HCT116 (cell line): ENCODE measurements around the gene ACOX3.

ENCODE experiments used
- CEBPB ChIP-seq: IDR thresholded peaks from 2 replicates; pipeline ENCODE4 v1.6.1; 2012; ENCODE audit warnings: low read depth
- CTCF ChIP-seq, 3 experiments: fragments of 200-600 bp in 1 of 3; sonication (generic) in 1 of 3; IDR thresholded peaks in 2 of 3; conservative IDR thresholded peaks in 1 of 3; 2 replicates each; pipeline ENCODE4 v1.5.1; 2012 to 2017; ENCODE audit warnings: low read depth in 2 of 3, low read length in 2 of 3, antibody characterized with exemption in 1 of 3, borderline replicate concordance in 1 of 3, control low read depth in 1 of 3, mild to moderate bottlenecking in 1 of 3, mixed read lengths in 1 of 3, mixed run types in 1 of 3, moderate library complexity in 1 of 3; ENCODE audit not compliant: insufficient read depth in 1 of 3
- EZH2 ChIP-seq: fragments of 200-600 bp; sonication (generic); IDR thresholded peaks from 2 replicates; pipeline ENCODE4 v1.6.1; 2017; ENCODE audit warnings: antibody characterized with exemption, mixed run types
- MAX ChIP-seq: IDR thresholded peaks from 2 replicates; pipeline ENCODE4 v1.6.1; 2012
- POLR2A ChIP-seq: IDR thresholded peaks from 2 replicates; pipeline ENCODE4 v1.7.0; 2011; ENCODE audit warnings: borderline replicate concordance; ENCODE audit not compliant: insufficient read depth, insufficient read length; ENCODE audit errors: extremely low read depth
- REST ChIP-seq: IDR thresholded peaks from 2 replicates; pipeline ENCODE4 v1.6.1; 2012; ENCODE audit warnings: low read depth
- SRF ChIP-seq: IDR thresholded peaks from 2 replicates; pipeline ENCODE4 v1.6.1; 2012; ENCODE audit warnings: low read depth
- ZBTB33 ChIP-seq: IDR thresholded peaks from 2 replicates; pipeline ENCODE4 v1.6.1; 2011; ENCODE audit warnings: mild to moderate bottlenecking, low read length, moderate library complexity; ENCODE audit not compliant: insufficient replicate concordance; ENCODE audit errors: extremely low read depth

- TF ChIP-seq CEBPB (no peak), CTCF (IDR thresholded peaks at IDR 0.05 in 2 of 3, conservative IDR thresholded peaks at IDR 0.05 in 1 of 3; ENCODE audit: borderline replicate concordance in 1 of 3, insufficient read depth in 1 of 3, low read depth in 2 of 3, low read length in 2 of 3) (no peak), POLR2A (no peak), REST (no peak), EZH2 (no peak), SRF (no peak), ZBTB33 (no peak), MAX (no peak)
These were observed 43.6 kb downstream of the ACOX3 start for GRCh38 chr4:8396762-8397406.
